Measurements from ENCODE around the gene AFDN. TPM values are rescaled to one million over a fixed set of nuclear protein-coding genes. Genes with fewer than 3 reads are reported as not detected.

Gene AFDN
- total RNA-seq, 2 donors from 2014 or later: 213 to 232 TPM

DNA sequence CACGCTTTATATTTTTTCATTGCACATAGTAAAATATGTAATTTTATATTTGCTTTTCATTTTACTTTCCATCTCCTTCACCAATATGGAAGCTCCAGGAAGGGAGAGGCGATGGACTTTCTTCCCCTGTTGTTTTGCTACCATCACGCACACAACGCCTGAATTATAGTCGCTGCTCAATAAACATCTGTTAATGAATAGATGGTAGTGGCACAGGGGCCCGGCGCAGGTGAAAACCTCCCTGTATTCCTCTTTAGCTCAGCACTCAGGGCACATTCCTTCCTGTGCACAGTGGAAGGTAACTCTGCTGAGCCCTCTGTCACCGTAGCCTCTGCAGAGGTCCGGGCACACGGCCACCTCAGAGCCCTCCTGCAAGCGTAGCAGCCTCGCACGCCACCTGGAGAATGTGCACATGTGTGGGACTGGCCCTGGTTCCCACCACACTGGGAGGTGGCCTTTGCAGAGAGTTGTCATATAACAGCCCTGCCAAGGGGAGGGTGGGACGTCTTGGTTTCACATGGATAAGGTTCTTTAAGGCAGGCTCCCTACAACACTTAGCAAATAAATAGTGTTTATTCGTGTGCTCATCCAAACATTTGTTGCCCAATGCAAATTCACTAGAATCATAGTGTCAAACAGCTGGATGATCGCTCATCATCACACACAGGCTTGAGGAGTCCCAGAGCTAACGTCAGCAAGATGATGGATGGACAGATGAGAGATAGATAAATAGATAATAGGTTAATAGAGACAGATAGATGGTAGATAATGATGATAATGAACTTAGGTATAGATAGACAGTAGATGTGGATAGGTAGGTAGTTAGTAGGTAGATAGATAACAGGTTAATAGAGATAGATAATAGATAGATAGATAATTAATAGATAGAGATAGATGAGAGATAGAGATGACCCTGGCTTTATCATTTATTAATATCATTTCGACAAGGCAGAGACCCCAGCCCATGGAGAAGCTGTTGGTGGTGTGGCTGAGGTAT, 32.3 kb upstream of the AFDN start:
- peak; percentile 35 for DNase-seq
- H3K27me3 ChIP-seq: no peaks in the 10 kb centered on the region
- no peaks in the 10 kb centered on the region for H3K36me3 ChIP-seq
- H3K9me3 ChIP-seq: no peaks in the 10 kb centered on the region
- H3K9ac ChIP-seq (ENCODE audit: low read depth in 2 of 2, low read length in 2 of 2): no peak overlapping the region
- intact Hi-C loops (cut with DNase I): no loop called here
- H3K4me1 ChIP-seq: no peaks in the 10 kb centered on the region
- H3K4me3 ChIP-seq: no peak overlapping the region
- TF ChIP-seq, protein P1, sequence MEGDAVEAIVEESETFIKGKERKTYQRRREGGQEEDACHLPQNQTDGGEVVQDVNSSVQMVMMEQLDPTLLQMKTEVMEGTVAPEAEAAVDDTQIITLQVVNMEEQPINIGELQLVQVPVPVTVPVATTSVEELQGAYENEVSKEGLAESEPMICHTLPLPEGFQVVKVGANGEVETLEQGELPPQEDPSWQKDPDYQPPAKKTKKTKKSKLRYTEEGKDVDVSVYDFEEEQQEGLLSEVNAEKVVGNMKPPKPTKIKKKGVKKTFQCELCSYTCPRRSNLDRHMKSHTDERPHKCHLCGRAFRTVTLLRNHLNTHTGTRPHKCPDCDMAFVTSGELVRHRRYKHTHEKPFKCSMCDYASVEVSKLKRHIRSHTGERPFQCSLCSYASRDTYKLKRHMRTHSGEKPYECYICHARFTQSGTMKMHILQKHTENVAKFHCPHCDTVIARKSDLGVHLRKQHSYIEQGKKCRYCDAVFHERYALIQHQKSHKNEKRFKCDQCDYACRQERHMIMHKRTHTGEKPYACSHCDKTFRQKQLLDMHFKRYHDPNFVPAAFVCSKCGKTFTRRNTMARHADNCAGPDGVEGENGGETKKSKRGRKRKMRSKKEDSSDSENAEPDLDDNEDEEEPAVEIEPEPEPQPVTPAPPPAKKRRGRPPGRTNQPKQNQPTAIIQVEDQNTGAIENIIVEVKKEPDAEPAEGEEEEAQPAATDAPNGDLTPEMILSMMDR (IDR thresholded peaks at IDR 0.05): no peak
- peak overlapping the region; percentile 2 for H3K27ac ChIP-seq

DNA sequence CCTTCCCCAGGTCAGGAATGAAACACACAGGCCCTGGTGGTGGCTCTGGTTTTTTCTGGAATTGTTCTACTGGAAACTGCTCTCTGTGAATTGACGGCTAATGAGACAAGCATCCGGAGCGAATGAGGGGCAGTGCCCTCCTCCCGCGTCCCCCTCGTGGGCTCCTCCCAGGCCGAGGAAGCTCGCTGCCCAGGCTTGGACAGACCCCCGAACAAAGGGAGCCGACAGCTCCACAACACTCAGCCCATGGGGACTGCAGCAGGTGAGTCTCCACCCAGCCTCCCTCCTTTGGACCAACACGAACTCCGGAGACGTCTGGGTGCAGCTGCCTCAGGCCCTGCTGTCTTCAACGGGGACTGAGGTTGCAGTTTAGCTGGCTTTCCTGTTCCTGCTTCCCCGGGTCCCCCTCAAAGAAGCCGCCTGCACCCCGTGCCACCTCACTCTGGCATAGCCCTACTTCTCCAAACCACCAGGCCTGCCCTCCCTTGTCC, 31.3 kb upstream of the AFDN start:
- peak; percentile 30 for DNase-seq
- no peaks in the 10 kb centered on the region for H3K4me1 ChIP-seq
- H3K9me3 ChIP-seq: no peaks in the 10 kb centered on the region
- TF ChIP-seq, protein P1 (IDR thresholded peaks at IDR 0.05): no peak
- peak overlapping the region in 1 of 2 donors; percentile 46 for H3K9ac ChIP-seq (ENCODE audit: low read depth in 2 of 2, low read length in 2 of 2)
- H3K4me3 ChIP-seq: no peak overlapping the region
- peak overlapping the region; percentile 44 for H3K27ac ChIP-seq
- intact Hi-C loops (cut with DNase I): no loop called here
- no peaks in the 10 kb centered on the region for H3K27me3 ChIP-seq
- no peaks in the 10 kb centered on the region for H3K36me3 ChIP-seq

- peak overlapping the region; percentile 44 for H3K4me3 ChIP-seq
- H3K4me1 ChIP-seq: no peaks in the 10 kb centered on the region
- H3K27ac ChIP-seq: peak overlapping the region; percentile 44
- intact Hi-C loops (cut with DNase I): no loop called here
- no peak for DNase-seq
- H3K9me3 ChIP-seq: no peaks in the 10 kb centered on the region
- H3K36me3 ChIP-seq: no peaks in the 10 kb centered on the region
- no peaks in the 10 kb centered on the region for H3K27me3 ChIP-seq
- H3K9ac ChIP-seq (ENCODE audit: low read depth in 2 of 2, low read length in 2 of 2): peak overlapping the region in 1 of 2 donors; percentile 46
- TF ChIP-seq, protein P1 (IDR thresholded peaks at IDR 0.05): no peak
Observed at GRCh38 chr6:167795874-167796191, 30.9 kb upstream of the AFDN start.

DNA sequence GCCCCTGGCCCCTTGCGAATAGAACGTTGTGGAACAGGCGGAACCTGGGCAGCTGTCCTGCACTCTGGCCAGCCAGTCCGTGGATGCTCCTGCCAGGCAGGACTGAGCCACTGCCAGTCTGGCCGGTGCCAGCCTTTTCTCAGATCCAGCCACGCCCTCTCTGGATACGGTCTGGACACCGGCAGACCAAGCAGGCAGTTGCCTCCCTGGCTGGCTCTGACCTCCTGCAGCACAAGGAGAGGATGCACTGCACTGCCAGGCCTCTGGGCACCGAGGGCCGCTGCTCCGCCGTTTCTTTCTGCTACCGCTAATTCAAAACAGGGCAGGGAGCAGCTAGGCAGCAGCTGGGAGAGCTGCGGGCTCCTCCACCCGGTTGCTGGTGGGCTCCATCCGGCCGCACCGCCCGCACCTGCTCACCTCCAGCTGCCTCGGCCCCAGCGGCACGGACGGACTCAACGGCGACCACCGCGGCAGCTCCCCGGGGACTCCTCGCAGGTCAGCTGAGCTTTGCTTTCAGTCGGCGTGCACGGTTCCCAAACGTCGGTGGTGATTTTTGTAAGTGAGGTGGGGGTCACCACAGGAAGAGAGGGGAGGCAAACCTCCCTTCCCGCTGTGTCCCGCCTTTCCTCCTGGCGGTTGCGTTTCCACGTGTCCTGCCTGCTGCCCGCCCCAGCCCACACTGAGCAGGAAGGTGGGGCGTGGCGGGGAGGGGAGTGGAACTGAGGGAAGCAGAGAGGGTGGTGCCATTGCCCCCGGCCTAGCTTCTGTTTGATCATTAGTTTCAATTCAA, 30.3 kb upstream of the AFDN start:
- no peaks in the 10 kb centered on the region for H3K27me3 ChIP-seq
- H3K9me3 ChIP-seq: no peaks in the 10 kb centered on the region
- peak overlapping the region; percentile 44 for H3K4me3 ChIP-seq
- no peaks in the 10 kb centered on the region for H3K4me1 ChIP-seq
- H3K27ac ChIP-seq: peak overlapping the region; percentile 44
- TF ChIP-seq, protein P1 (IDR thresholded peaks at IDR 0.05): no peak
- H3K9ac ChIP-seq (ENCODE audit: low read depth in 2 of 2, low read length in 2 of 2): peak overlapping the region; percentile 37 to 51
- H3K36me3 ChIP-seq: no peaks in the 10 kb centered on the region
- peak; percentile 75 for DNase-seq
- intact Hi-C loops (cut with DNase I): no loop called here

DNA sequence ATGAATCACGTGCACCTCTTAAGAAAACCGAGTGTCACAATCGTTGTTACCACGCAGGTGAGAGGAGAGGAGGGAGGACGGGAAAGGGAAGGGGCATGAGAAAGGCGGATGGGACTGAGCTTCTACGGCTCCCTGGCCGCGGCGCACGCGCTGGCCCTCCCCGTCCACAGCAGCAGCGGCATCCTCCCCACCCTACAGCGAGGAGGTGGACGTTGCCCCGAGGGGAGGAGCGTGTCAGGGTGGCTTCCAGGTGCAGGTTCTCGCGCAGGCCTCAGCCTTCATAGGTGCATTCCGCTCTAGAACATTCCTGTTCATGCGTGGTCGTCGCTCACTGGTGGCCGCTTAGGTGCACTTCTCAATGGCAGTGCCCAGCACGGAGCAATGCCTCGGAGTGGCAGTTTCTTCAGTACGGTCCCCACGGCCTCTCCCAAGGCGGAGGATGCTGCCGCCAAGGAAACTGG, 29.7 kb upstream of the AFDN start:
- Histone ChIP-seq H3K27ac (peak overlapping the region; percentile 44), H3K9me3 (no peaks in the 10 kb centered on the region), H3K4me3 (peak overlapping the region; percentile 44), H3K27me3 (no peaks in the 10 kb centered on the region), H3K36me3 (no peaks in the 10 kb centered on the region), H3K9ac (ENCODE audit: low read depth in 2 of 2, low read length in 2 of 2) (peak overlapping the region in 1 of 2 donors; percentile 51), H3K4me1 (no peaks in the 10 kb centered on the region)
- DNase-seq: peak; percentile 81
- TF ChIP-seq, protein P1 (IDR thresholded peaks at IDR 0.05): no peak
- intact Hi-C loops (cut with DNase I): no loop called here
